ENCODE measurements around the gene ASPRV1.

DNA sequence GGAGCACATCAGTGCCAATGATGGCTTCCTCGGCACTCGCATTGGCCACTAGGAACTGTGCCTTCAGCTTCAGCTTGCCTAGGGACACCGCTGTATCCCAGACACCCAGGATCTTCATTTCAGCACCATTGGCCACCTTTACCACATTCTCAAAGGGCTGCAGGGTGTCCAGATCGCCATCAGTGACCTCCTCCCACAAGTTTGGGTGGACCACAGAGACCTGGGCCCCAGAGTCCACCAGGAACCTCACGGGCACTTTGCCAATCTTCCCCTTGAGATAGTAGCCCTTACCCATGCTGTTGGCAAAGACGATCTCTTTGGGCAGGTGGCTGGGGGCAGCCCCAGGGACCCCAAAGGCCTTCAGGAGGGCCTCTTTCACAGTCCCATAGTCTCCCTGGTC is 610 bp downstream of the ASPRV1 start:
- TF ChIP-seq SUZ12 (IDR thresholded peaks at IDR 0.05; ENCODE audit: extremely low read depth, insufficient read depth, insufficient read length), result no peak
- TF ChIP-seq YY1 (IDR thresholded peaks at IDR 0.05; ENCODE audit: insufficient read depth, insufficient read length), result no peak

All from NT2/D1 (cell line).